CD4-positive, alpha-beta T cell treated with Interleukin-6 at 100 ng/mL for 8 hours (primary cell): ENCODE data around the gene MYO1D.

Source experiments
- DNase-seq: peaks from one replicate; pipeline ENCODE4 v3.0.0-alpha.2; 2020; ENCODE audit warnings: mixed read lengths, low spot score

MYO1D gene

GRCh38 chr17:32504166-32504990 lies 372.5 kb downstream of the MYO1D start:
- DNase-seq, result no peak

DNA sequence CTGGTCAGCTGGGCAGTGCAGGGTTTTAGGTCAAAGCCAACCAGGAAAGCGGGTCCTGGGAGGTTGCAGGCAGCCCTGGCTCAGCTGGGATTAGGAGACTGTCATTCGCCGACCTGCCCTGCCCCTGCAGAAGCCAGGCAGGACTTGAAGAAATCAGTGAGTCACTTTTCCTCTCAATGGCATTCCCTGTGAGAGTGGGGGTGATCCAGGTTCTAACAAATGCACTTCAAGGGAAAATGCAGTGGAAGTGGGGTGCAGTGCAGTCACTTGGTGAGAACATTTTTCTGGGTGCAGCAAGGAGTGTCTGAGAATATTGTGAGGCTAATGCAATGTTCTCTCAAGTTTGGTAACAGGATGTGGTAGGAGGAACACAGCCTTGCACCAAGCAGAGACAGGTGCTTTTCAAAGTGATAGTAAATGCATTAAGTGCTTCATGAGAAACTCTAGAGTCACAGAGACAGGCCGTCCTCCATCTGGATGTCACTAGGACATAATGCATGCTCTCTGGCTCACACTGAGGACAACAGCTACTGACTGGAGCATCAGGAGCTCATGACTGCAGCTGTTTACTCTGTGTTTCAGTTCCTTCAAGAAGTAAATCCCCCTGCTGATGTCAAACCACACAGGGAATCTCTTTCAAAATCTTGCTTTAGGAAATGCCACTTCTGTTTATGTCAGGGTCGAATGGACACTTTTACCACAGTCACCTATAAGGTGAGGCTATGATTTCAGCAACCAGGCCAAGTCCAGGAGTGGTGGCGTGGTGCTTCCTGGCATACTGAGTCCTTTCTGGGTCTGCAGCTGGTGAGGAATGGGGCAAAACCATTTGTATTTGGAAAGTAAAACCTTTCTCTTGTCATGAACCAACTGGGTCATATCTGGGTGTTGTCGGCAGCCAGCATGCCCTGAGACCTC lies 373.4 kb downstream of the MYO1D start:
- DNase-seq, result peak; percentile 79

DNA sequence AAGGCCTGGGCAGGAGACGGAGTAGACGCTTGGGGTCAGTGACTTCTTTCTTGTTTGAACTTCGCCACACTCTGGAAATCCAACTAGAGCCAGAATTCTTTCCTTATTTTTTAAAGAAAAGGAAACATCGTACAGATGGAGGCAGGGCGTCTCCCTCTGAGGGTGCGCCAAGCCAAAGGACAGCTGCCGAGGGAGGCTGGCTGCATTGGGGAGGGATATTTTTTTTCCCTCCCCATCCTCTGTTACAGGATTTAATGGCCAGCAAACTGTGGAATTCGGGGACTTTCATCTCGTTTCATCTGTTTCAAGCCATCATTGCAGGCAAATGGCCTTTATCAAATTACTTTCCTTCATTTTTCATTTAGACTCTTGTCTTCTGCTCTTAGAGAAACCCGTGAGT lies 374.2 kb downstream of the MYO1D start:
- DNase-seq, result no peak

DNA sequence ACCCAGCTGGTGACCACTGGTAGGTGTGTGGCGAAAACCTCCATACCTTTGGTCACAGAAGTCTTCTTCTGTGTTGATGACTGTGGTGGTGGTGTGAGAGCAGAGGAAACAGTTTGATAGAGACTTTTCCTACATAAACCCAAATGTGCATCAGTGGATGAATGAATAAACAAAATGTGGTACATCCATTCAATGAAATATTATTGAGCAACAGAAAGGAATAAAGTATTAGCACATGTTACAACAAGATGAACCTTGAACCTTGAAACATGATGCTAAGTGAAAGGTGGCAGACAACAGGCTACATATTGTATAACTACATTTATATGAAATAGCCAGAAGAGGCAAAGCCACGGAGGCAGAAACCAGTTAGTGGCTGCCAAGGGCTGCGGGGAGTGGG lies 374.9 kb downstream of the MYO1D start:
- DNase-seq, result no peak

DNA sequence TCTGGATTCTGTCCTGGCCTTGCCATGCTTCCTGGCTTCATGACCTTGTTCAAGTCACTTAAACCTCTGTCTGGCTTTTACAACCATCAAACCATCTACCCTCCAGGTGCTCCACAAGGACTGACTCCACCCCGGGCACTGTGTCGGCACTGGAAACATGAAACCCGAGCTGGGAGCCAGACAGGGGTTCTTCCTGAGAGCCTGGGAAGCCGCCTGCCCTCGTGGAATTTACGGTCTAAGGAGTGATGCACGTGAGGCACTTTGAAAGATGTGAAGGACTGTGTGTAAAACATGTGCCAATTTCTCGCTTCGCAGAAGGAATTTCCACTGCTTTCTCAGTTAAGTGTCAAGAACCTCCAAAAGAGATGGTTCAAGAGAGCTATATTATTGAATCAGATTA lies 378.5 kb downstream of the MYO1D start:
- no peak for DNase-seq

DNA sequence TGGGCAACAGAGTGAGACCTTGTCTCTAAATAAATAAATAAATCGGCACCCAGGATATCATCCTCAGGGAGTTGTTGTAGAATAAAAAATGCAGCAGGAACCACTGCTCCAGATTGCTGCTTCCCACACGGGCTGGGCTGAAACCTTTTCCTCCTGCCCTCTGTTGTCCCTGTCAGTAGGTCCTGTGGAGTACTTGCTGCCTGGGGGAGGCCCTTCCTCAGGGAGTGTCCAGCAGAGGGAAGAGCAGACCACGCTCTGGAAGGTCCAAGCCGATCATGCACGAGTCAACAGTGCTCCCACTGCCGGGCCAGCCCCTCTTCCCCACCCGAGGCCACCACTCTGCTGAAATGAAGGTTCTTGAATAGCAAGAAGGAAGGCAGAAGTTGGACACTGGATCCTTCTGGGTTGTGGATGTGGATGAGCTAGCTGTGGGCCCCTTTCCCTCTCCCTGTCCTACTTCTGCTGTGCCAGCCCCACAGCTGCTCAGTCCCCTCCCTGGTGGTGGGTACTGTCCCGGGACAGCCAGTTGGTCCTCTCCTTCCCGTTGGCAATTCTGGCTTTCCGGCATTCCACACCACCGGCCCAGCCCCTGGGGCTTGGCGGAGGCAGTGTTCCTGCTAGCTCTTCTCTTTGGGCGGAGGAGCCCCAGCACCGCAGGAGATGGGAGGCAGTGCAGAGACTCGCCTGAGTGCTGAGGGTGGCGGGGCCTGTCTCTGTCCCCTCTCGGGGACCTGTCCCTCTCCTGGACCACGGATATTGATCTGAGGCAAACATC lies 379.3 kb downstream of the MYO1D start:
- no peak for DNase-seq

DNA sequence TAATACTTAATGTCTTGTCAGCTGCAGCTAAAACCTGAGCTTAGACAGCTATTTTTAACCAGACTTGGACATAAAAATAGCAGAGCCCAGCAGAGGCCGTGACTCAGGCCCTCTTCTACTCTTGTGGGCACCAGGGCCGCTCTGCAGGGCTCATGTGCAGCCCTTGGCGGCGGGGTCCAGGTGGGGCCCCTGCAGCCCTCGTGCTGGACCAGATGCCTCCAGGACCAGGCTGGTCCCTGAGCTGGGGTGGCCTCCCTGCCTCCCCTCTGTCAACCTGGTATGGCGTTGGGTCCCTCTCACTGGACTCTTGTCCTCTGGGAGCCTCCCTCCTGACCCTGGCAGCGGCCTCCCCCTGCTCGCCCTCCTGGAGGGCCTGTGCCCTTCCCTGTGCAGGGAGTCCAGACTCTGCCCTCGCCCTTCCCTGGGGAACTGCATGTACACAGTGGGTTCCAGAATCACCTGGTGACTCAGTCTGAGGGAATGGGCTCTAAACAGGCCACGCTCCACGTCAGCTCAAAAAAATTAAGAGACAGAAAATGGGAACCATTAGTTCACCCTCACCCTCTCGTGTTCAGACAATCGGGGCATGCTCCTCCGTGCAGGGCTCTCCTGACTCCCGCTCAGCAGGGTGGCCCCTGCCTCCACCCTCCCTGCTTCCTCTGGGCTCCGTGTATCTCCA lies 380.4 kb downstream of the MYO1D start:
- DNase-seq, result no peak

DNA sequence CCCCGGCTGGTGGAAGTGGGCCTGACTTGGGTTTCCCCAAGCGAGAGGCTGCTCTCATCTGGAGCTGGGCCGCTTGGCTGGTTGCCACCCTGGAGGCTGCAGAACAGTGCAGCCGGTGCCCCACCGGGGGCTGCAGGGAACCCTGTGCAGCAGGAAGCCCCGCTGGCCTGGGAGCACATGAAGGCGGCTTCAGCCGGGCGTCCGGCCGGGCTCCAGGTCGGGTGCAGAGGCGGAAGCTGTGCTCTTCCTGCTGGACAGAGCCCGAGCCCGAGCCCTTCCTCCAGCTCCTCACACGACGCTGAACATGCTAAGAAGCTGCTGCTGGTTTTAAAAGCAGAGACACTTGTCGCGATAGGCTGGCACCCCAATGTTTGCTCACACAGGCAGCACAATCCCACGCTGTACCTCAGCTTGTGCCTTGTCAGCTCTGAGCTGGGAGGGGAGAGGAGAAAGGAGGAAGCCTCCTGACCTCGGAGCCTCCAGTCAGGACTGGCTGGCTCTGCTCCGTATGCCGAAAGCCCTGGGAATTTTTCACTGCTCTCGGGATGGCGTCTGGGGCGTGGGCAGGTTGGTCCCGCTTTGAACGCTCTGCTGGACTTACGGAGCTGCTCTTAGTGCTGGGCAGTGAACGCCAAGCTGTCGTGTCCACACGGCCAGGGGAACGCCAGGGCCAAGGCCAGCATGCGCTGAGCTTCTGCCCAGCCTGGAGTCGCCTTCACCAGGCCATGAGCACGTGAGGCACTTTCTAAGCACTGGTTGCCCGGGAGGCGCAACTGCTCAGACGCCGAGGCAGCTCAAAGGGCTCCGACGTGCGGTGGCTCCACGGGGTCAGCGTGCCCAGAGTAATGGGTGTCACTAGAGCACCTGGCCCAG lies 381.3 kb downstream of the MYO1D start:
- no peak for DNase-seq

GRCh38 chr17:32494621-32495358 lies 382.1 kb downstream of the MYO1D start:
- DNase-seq, result no peak

DNA sequence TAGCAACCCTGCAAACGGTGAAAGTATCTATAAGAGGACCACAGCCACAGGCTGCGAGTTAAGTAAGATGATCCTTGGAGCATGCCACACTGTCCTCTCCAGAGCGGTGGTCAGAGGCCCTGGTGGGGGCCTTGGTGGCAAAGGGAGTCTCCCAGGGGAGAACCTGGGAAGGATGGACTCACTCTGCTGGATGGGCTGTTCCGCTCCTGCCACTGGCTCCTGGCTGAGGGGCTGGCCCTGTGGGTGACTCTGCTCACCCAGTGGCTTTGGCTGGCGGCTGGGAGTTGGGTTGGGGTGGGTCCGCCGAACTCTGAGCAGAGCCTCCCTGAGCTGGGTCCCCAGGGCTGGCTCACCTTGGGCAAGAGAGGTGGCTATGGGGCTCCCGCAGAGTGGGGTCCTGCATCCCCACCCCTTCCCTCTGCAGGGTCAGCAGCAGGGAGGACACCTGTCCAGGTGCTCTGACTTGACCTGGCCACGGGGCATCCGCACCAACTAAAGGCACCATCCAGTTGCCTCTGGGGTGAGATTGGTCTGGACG lies 382.9 kb downstream of the MYO1D start:
- no peak for DNase-seq

- DNase-seq, result no peak
These were observed 383.4 kb downstream of the MYO1D start for GRCh38 chr17:32493571-32493970.

- no peak for DNase-seq
These were observed 384.2 kb downstream of the MYO1D start for GRCh38 chr17:32492648-32493289.

GRCh38 chr17:32492264-32492589 lies 384.7 kb downstream of the MYO1D start:
- DNase-seq, result no peak

GRCh38 chr17:32491371-32492263 lies 385.3 kb downstream of the MYO1D start:
- no peak for DNase-seq

DNA sequence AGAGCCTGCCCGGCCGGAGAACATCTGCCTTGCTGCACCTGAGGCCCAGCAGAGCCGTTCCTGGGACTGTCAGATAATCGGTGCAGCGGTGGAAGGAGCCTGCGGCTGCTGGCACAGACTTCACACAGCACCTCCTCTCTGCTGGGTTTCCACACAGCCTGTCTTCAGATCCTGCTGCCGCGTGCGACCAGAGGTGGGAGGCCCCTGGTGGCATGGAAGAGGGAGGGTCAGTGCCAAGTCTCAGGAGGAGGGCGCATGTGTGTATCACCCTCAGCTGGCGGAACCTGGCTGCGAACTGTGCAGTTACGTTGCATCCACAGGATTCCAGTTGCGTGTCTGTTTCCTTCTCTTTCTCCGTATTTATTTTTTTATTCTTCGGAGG lies 386.8 kb downstream of the MYO1D start:
- no peak for DNase-seq

- DNase-seq, result no peak
These were observed 387.4 kb downstream of the MYO1D start for GRCh38 chr17:32489320-32490100.

GRCh38 chr17:32488604-32489180 lies 388.2 kb downstream of the MYO1D start:
- no peak for DNase-seq
